Activated CD4-positive, alpha-beta T cell treated with anti-CD3 and anti-CD28 coated beads for 48 hours (primary cell): ENCODE results near the gene UBL4B.
"Not testable (repeated sequence)": the region's sequence is repeated elsewhere in the genome, so short reads cannot be mapped to it uniquely, and the experiment has no call there.

ENCODE experiments used
- DNase-seq: peaks from one replicate; pipeline ENCODE4 v3.0.0-alpha.2; 2020

UBL4B gene

GRCh38 chr1:110112143-110112542 lies at the start of gene UBL4B:
Gene UBL4B (plus strand): TSS chr1:110112443. CDS start chr1:110112535, 92 bp downstream.
- DNase-seq = no peak

- DNase-seq = no peak
Measured at GRCh38 chr1:110062612-110063011, 49.6 kb upstream of the UBL4B start.

- no peak for DNase-seq
Measured at GRCh38 chr1:110063781-110064180, 48.5 kb upstream of the UBL4B start.

- no peak for DNase-seq
Measured at GRCh38 chr1:110064576-110065337, 47.5 kb upstream of the UBL4B start.

GRCh38 chr1:110065841-110066240 lies 46.4 kb upstream of the UBL4B start:
- no peak for DNase-seq

GRCh38 chr1:110067479-110067892 lies 44.8 kb upstream of the UBL4B start:
- DNase-seq = no peak

- peak; percentile 16 for DNase-seq
Measured at GRCh38 chr1:110067893-110068645, 44.2 kb upstream of the UBL4B start.

GRCh38 chr1:110068646-110069403 lies 43.4 kb upstream of the UBL4B start:
- DNase-seq = peak; percentile 43

- DNase-seq = no peak
Measured at GRCh38 chr1:110069404-110070281, 42.6 kb upstream of the UBL4B start.

GRCh38 chr1:110070282-110070669 lies 42.0 kb upstream of the UBL4B start:
- DNase-seq = no peak

- no peak for DNase-seq
Measured at GRCh38 chr1:110070671-110071242, 41.5 kb upstream of the UBL4B start, which contains the start of gene ALX3. Gene ALX3 (minus strand): TSS chr1:110070672. CDS start chr1:110070612, 60 bp downstream.

- no peak for DNase-seq
Measured at GRCh38 chr1:110074166-110074565, 38.1 kb upstream of the UBL4B start.

GRCh38 chr1:110076789-110077500 lies 35.3 kb upstream of the UBL4B start:
- DNase-seq = no peak

GRCh38 chr1:110079995-110080394 lies 32.2 kb upstream of the UBL4B start:
- not testable (repeated sequence) for DNase-seq

- no peak for DNase-seq
Measured at GRCh38 chr1:110081061-110081460, 31.2 kb upstream of the UBL4B start.

- DNase-seq = no peak
Measured at GRCh38 chr1:110082477-110082876, 29.8 kb upstream of the UBL4B start.

GRCh38 chr1:110083061-110083865 lies 29.0 kb upstream of the UBL4B start:
- DNase-seq = no peak

- DNase-seq = peak; percentile 22
Measured at GRCh38 chr1:110083866-110084226, 28.4 kb upstream of the UBL4B start.

- peak; percentile 50 for DNase-seq
Measured at GRCh38 chr1:110084227-110085078, 27.8 kb upstream of the UBL4B start.
